ENCODE data around the gene GRID2.
"Not testable (repeated sequence)": the region's sequence is repeated elsewhere in the genome, so short reads cannot be mapped to it uniquely, and the experiment has no call there.

GRID2 gene

GRCh38 chr4:93346840-93347239, 1043.1 kb downstream of the GRID2 start:
- no peak for DNase-seq

- no peak for DNase-seq
Observed at GRCh38 chr4:93348896-93349295, 1045.1 kb downstream of the GRID2 start.

GRCh38 chr4:93351846-93352245, 1048.1 kb downstream of the GRID2 start:
- no peak for DNase-seq

- DNase-seq, result no peak
Observed at GRCh38 chr4:93355411-93355810, 1051.6 kb downstream of the GRID2 start.

GRCh38 chr4:93359586-93359985, 1055.8 kb downstream of the GRID2 start:
- DNase-seq, result no peak

GRCh38 chr4:93366169-93366755, 1062.5 kb downstream of the GRID2 start:
- DNase-seq, result not testable (repeated sequence)

- no peak for DNase-seq
Observed at GRCh38 chr4:93368968-93369367, 1065.2 kb downstream of the GRID2 start.

GRCh38 chr4:93370256-93370655, 1066.5 kb downstream of the GRID2 start:
- no peak for DNase-seq

- DNase-seq, result no peak
Observed at GRCh38 chr4:93373893-93374860, 1070.4 kb downstream of the GRID2 start.

GRCh38 chr4:93384241-93384640, 1080.5 kb downstream of the GRID2 start:
- DNase-seq, result no peak

GRCh38 chr4:93384887-93385286, 1081.1 kb downstream of the GRID2 start:
- DNase-seq, result no peak

GRCh38 chr4:93394545-93395081, 1090.8 kb downstream of the GRID2 start:
- DNase-seq, result no peak

- DNase-seq, result no peak
Observed at GRCh38 chr4:93396272-93396671, 1092.5 kb downstream of the GRID2 start.

GRCh38 chr4:93403571-93403970, 1099.8 kb downstream of the GRID2 start:
- no peak for DNase-seq

GRCh38 chr4:93407493-93408275, 1103.9 kb downstream of the GRID2 start:
- DNase-seq, result no peak

GRCh38 chr4:93409035-93409434, 1105.3 kb downstream of the GRID2 start:
- no peak for DNase-seq

- DNase-seq, result no peak
Observed at GRCh38 chr4:93414041-93414550, 1110.3 kb downstream of the GRID2 start.

GRCh38 chr4:93416344-93417128, 1112.8 kb downstream of the GRID2 start:
- DNase-seq, result no peak

- DNase-seq, result no peak
Observed at GRCh38 chr4:93431371-93431770, 1127.6 kb downstream of the GRID2 start.

- no peak for DNase-seq
Observed at GRCh38 chr4:93433840-93434239, 1130.1 kb downstream of the GRID2 start.

- no peak for DNase-seq
Observed at GRCh38 chr4:93436000-93436626, 1132.3 kb downstream of the GRID2 start.

GRCh38 chr4:93437991-93438390, 1134.2 kb downstream of the GRID2 start:
- no peak for DNase-seq

Data from stimulated activated CD4-positive, alpha-beta T cell treated with anti-CD3 and anti-CD28 coated beads, Interleukin-15, amount 100 ng/mL, for 24 hours (primary cell).